ENCODE measurements around the gene PSMD14.

Gene PSMD14

DNA sequence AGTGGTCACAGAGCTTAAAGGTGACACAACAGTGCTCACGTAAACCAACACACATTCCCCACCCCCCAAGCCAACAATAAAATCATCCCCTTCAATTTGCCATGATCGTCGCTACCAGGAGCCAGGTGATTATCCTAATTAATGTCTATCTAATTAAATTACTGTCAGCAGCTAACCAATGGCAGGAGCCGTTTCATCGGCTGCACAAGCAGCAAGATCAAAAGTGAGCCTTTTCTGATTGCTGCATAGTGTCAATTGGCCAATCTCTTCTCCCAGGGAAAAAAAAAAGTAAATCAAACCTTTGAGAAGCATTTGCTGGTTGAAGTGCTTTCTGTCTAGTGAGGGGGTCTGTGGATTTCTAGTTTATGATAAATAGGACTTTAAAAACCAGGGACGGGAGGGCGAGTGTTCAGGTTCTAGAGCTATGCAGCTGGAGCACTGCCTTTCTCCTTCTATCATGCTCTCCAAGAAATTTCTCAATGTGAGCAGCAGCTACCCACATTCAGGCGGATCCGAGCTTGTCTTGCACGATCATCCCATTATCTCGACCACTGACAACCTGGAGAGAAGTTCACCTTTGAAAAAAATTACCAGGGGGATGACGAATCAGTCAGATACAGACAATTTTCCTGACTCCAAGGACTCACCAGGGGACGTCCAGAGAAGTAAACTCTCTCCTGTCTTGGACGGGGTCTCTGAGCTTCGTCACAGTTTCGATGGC, 107.9 kb downstream of the PSMD14 start, which contains the start of gene TBR1:
Gene TBR1, plus strand, starts transcription at position 311 of the 721 bp plus-strand sequence. Its CDS starts 114 bp downstream, at position 425.
- H3K4me3 ChIP-seq (ENCODE audit: low read length), result no peak within 1 kb of the TSS
- DNase-seq (ENCODE audit: low read depth), result no peak
- no peak for TF ChIP-seq CTCF (IDR thresholded peaks at IDR 0.05; ENCODE audit: insufficient read depth, low read depth, low read length, missing control alignments)

GRCh38 chr2:161416708-161417437, 108.6 kb downstream of the PSMD14 start:
- TF ChIP-seq CTCF (IDR thresholded peaks at IDR 0.05; ENCODE audit: insufficient read depth, low read depth, low read length, missing control alignments), result no peak
- DNase-seq (ENCODE audit: low read depth), result no peak
- no peak overlapping the region for H3K4me3 ChIP-seq (ENCODE audit: low read length)

GRCh38 chr2:161417438-161418274, 109.4 kb downstream of the PSMD14 start:
- H3K4me3 ChIP-seq (ENCODE audit: low read length), result no peak overlapping the region
- no peak for TF ChIP-seq CTCF (IDR thresholded peaks at IDR 0.05; ENCODE audit: insufficient read depth, low read depth, low read length, missing control alignments)
- DNase-seq (ENCODE audit: low read depth), result no peak

GRCh38 chr2:161418275-161418714, 110.1 kb downstream of the PSMD14 start:
- no peak overlapping the region for H3K4me3 ChIP-seq (ENCODE audit: low read length)
- no peak for DNase-seq (ENCODE audit: low read depth)

GRCh38 chr2:161418715-161419637, 110.8 kb downstream of the PSMD14 start:
- no peak for TF ChIP-seq CTCF (IDR thresholded peaks at IDR 0.05; ENCODE audit: insufficient read depth, low read depth, low read length, missing control alignments)
- DNase-seq (ENCODE audit: low read depth), result no peak
- H3K4me3 ChIP-seq (ENCODE audit: low read length), result no peak overlapping the region

More at GRCh38 chr2:161418275-161418714, 110.1 kb downstream of the PSMD14 start:
- no peak for TF ChIP-seq CTCF (IDR thresholded peaks at IDR 0.05; ENCODE audit: insufficient read depth, low read depth, low read length, missing control alignments)

Measured in epithelial cell of esophagus (primary cell).